ENCODE results near the gene COL27A1.

Gene COL27A1

DNA sequence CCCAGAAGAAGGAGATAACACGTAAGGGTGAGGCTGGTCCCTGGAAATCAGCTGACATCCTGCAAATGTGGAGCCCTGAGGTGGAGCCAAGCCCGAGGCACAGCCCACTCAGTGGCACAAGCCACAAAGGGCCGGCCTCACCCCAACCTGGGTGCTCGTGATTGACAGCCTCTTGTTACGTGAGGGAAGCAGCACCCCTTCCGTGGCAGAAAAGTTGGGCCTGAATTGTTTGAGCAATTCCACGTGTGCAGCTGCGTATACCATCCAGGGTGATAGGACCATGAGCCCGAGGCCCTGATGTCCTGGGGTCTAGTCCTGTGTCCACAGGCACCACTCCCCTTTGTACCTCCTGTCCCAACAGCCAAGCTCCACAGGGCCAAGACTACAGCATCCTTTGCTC, 179.2 kb downstream of the COL27A1 start:
- no peak for DNase-seq (ENCODE audit: low read depth in 2 of 2, low spot score in 1 of 2)

DNA sequence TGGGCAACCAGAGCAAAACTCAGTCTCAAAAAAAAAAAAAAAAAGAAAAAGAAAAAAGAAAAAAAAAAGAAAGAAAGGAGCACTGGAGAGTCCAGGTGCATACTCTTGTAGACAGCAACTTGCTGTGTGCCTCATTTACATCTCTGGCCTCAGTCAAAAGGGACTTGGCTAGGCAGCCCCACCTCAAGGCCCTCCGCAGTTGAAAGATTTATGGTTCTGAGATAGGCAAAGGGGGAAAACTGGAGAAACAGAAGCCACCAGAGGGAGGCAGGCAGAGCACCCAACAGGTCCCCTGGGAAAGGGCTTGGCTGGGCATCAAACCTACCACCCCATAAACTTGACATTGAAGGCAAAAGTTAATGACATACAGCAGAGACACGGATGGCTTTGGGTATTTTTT, 180.4 kb downstream of the COL27A1 start:
- DNase-seq (ENCODE audit: low read depth in 2 of 2, low spot score in 1 of 2) = no peak

GRCh38 chr9:114336157-114336556, 180.8 kb downstream of the COL27A1 start:
- no peak for DNase-seq (ENCODE audit: low read depth in 2 of 2, low spot score in 1 of 2)

DNA sequence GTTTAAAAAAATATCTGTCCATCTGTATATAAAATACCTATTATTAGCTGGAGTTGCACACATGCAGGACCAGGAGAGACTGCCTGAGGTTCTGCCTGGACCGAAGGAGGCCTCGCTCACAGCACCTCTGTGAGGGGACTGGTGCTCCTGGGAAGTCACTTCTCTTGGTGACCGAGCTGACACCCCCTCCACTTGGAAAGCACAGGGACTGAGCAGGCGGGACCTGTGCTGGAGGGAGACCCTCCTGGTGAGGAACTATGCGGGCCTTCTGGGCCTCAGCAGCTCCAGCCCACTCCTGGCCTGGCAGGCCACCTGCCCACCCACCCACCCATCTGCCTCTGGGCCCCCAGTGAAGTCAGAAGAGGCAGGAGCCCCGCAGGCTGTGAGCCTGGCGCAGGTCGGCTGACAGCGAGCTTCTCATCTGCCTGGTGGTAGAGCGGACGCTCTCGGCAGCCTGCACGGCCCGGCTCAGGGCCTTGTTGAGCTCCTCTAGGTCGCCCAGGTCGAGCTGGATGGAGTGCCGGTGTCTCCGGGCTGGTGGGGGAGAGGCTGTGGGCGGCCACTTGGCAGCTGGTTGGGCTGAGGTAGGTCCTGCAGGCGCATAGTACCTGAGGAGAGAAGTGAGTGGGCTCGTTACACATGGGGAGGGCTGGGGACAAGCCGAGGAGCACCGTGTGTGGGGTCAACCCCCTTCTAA, 181.5 kb downstream of the COL27A1 start:
- no peak for DNase-seq (ENCODE audit: low read depth in 2 of 2, low spot score in 1 of 2)

GRCh38 chr9:114338187-114338586, 182.8 kb downstream of the COL27A1 start:
- DNase-seq (ENCODE audit: low read depth in 2 of 2, low spot score in 1 of 2) = no peak

DNA sequence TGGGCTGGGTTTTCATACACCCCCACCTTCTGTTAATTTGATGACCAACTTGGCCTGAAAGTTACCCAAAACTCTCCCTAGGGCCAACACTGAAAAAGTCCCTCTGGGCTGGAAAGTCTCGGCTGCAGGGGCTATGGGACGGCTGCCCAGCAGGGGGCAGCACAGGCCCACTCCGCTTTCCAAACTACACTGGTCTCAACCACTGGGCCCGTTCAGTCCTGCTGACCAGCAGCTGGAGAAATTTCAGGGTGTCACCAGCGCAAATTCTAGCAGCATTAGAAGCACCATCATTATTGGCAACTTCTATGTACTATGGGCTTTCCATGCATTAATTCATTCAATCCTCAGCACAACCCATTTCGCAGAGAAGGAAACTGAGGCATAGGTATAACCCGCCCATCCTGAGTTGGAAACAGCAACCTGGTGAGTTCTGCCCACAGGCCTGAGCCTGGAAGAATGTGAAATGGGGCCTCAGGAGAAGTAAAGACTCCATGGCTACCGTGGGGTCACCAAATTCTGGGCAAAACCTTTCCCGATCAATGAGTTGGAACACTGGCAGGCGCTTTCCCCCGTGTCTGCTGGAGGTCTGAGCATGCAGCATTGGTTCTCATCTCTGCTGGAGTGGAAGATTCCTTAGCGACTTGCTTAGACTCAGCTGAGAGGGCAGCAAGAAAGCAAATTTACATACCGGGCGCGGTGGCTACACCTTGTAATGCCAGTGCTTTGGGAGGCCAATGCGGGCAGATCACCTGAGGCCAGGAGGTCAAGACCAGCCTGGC, 184.0 kb downstream of the COL27A1 start:
- peak in 1 of 2 donors; percentile 18 for DNase-seq (ENCODE audit: low read depth in 2 of 2, low spot score in 1 of 2)

DNA sequence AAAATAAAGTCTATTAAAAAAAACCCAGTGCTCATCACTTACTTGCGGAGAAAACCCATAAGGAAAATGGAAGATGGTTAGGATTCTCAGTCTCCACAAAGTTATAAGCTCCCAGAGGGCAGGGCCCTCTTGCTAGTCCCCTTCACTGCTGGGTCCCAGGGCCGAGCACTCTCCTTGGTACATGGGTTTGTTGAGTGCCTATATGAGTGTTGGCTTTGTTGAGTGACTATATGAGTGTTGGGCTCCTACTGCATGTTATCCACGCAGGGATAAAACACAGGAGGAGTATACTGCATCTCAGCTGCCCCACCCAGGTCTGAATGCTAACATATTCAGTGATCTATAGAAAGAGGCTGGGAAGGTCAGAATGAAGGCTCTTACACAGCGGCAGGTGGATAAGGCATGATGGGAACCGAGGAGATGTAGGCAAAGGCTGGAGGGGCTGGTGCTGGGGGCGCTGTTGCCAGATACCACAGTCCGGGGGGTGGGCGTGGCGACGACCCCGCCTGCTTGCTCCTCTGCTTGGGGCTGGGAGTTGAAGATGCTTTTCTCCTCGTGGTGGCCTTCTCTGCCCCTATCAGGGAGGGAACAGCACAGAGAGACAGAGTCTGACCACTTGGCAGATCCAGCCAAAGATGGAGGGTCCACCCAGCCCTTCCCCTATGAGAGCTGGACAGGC, 186.0 kb downstream of the COL27A1 start:
- DNase-seq (ENCODE audit: low read depth in 2 of 2, low spot score in 1 of 2) = no peak

GRCh38 chr9:114341991-114342390, 186.7 kb downstream of the COL27A1 start:
- DNase-seq (ENCODE audit: low read depth in 2 of 2, low spot score in 1 of 2) = no peak

GRCh38 chr9:114342755-114343440, 187.6 kb downstream of the COL27A1 start:
- DNase-seq (ENCODE audit: low read depth in 2 of 2, low spot score in 1 of 2) = no peak

DNA sequence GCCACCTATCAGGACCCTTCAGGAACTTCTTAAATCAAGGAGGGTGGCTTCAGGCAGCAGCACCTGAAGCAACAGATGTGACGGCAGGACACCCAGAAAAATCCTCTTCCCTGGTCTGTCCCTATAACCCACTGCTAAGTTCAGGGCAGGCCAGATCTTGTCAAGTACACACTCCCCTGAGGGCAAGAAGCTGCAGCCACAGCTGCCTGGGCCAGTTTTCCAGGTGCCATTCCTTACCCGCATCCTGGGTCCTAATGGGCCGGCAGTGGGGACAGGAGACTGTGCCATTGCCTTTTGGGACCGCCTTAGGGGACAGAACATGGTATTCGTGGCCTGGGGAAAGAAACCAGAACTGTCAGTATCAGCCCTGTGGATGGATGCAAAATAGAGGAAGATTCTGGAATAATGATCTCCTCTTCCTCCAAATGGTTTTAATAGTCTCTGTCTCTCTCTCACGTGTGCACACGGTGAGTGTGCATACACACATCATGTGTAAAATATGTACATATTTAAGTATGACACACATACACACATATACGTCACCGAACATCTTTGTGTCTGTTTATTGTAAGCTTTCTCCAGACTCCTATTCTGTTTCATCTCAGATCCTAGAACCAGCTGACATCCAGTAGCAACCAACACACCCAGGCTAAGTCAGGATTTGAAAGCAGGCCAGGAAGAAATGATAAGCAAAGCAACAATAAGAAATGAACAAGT, 188.3 kb downstream of the COL27A1 start:
- no peak for DNase-seq (ENCODE audit: low read depth in 2 of 2, low spot score in 1 of 2)

DNA sequence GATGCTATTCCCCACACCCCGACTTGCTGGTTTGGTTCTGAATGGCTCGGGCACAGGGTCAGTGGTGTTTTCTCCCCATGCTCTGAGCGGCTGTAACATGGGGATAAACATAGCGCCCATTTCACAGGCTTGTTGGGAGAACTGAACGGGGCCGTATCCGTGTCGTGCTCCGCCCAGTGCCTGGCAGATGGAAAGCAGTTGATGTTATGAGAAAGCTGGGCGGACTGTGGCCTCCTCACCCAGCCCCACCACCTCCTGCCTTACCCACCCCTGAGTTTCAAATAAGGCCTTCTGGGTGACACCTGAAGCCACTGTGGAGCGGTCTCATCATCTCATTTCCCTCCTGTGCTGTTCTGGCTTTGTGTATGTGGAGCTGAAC, 188.8 kb downstream of the COL27A1 start:
- no peak for DNase-seq (ENCODE audit: low read depth in 2 of 2, low spot score in 1 of 2)

- DNase-seq (ENCODE audit: low read depth in 2 of 2, low spot score in 1 of 2) = no peak
These were observed 189.4 kb downstream of the COL27A1 start for GRCh38 chr9:114344692-114345091.

DNA sequence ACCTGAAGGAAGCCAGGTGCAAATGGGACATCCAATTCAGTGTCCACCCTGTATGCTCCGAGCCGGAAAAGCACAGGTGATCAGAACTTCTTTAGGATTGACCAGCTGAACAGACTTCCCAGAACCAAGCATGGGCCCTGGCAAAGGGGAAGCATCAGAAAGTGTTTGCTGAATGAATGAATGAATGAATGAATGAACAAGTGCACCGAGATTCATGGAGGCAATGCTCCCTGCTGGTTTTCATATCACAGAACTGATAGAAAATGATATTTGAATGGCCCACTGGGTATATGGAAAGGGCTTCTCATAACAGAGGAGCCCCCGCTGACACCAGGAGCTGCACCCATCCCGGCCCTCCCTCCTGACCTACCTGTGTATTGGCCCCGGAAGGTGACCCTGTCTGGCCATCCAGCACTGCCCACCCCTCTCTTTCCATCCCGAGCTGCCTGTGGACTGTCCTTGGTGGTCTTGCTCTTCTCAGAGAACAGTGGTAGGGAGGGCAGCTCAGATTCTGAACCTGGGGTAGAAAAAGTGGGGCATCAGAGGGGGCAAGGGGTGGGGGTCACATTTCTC, 190.2 kb downstream of the COL27A1 start:
- DNase-seq (ENCODE audit: low read depth in 2 of 2, low spot score in 1 of 2) = no peak

DNA sequence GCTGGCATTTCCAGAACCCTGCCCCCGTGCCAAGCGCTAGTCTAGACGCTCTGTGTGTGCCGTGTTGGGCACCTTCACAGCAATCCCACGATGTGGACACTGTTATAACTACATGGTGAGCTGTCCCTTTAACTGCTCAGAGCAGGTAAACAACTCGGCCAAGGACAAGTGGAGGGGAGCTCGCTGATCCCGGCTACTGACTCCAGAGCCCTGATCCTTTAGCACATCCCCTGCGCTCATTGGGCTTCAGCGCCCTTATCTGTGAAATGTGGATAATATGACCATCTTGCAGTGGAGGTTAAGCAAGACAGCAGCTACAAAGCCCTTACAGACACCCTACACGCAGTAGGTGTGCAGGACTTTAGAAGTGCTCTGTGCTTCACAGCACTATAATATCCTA, 190.8 kb downstream of the COL27A1 start:
- no peak for DNase-seq (ENCODE audit: low read depth in 2 of 2, low spot score in 1 of 2)

DNA sequence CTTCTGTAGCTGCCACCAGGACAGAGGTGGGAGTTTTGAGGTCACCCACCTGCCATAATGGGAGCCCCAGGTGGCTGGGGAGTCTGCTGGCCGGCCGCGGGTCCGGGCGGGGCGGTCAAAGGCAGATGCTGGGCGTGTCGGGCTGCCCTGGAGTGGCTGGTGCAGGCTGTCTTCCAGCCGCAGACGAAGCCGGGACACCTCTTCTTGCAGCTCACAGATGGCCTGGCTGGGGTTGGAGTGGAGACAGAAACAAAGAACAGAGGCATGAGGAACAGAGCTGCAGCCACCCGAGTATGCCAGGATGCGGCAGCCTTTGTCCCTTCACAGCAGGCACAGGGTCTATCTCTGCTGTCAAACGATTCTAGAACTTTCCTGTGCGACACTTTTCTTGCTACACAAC, 192.3 kb downstream of the COL27A1 start:
- no peak for DNase-seq (ENCODE audit: low read depth in 2 of 2, low spot score in 1 of 2)

DNA sequence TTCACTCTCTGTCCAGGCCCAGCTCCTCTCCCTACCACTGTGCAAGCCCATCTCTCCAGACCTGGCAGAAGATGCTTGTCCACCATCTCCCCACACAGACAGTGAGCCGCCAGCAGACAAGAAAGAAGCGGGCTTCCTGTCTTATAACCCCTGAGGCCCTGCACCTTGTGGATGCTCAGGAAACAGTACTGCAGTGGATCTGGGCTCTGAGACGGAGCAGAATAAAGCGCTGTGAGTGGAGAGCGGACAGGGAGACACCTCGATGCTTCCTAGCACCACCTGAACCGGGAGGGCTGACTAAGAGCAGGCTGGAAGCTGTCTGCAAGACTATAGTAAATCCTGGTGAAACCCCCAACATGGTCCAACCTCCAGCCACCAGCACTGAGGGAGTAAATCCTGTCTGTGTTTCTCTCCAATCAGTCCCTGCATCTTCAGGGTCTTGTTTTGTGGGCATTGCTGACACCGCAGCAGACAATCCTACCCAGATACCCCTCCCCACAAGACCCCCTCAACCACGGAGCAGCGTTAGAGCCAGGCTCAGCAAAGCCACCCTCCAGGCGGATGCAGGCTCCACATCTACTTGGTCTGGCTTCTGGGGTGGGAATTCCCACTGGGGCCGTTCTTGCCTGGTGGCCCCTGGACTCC, 193.0 kb downstream of the COL27A1 start:
- no peak for DNase-seq (ENCODE audit: low read depth in 2 of 2, low spot score in 1 of 2)

DNA sequence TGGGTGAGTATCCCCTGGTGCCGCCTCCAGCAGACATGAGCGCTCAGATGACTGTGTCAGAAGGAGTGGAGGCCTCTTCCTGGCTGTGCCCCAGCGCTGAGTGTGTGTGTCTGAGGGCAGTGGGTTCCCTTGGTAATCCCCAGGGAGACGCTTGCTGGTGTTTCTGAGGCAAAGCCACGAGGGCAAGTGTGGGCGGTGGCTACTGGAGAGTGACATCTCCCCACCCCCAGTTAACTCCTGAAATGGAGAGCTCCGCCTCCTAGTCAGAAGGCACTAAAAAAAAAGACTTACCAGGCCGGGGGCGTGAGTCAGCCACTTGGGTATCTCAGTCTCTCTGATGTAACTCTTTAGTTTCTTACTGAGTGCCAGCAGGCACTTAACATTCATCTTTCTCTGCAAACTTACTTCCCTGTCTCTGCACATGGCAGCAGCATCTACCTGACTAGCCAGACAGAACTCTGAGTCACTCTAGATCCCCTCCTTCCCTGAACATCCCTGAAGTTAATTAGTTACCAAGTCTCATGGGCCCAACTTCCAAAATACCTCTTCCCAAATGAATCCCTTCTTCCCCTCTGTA, 193.7 kb downstream of the COL27A1 start:
- peak; percentile 54 to 72 for DNase-seq (ENCODE audit: low read depth in 2 of 2, low spot score in 1 of 2)

DNA sequence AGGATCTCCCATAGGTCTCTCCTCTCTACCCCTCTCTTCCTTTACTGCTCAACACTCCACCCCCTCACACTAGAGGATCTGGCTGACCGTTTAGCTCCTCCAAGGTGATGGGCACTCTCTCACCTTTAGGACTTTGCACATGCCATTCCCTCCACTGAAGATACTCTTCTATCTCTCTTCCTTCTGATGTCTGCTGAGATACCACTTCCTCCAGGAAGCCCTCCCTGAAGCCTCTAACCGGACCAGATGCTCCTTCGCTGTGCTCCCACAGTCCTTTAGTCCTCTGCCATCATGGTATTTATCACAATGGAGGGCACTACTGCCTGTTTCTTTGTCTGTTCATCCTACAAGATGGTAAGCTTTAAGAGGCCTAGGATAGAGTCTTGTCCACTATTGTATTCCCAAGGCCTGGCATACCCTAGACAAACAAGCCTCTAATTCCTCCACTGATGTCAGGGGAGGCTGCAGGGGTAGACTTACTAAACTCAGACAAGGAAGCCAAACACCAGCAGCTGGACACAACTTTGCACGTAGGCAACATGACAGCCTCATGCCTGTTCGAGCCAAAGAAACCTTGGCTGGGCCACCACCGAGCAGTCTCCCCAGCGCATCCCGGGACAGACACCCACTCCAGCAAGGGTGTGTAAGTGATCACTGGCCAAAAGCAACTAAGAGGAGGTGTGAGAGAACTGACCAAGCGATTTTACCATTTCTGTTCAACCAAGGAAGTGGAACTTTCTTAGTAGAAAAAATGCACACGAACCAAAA, 194.6 kb downstream of the COL27A1 start:
- no peak for DNase-seq (ENCODE audit: low read depth in 2 of 2, low spot score in 1 of 2)
